HCT116 (cell line): ENCODE data around the gene SEMA6D. TPM values are rescaled to one million over a fixed set of nuclear protein-coding genes. Genes with fewer than 3 reads are reported as not detected.

Experiments used
- ATAC-seq: fragments of 200-7000 bp; cut with Tn5 transposase; 2 replicates; pipeline ENCODE4 v1.9.1; 2020; ENCODE audit warnings: mild to moderate bottlenecking, moderate library complexity
- BruUV-seq: library from RNA; stranded (reverse); fragments of 400-500 nt; replicated peaks from 2 replicates; lab custom pipeline; 2021; lab: Mats Ljungman, UMichigan
- CTCF ChIA-PET: fragments of 300-600 bp; sonication (Branson Sonifier 250); formaldehyde crosslinking; loops from one replicate; lab custom pipeline; 2021; ENCODE audit warnings: antibody characterized with exemption; lab: Charles Lee
- POLR2A ChIA-PET: fragments of 300-600, 350-600 bp; sonication (Branson Sonifier 250); formaldehyde crosslinking; loops from one replicate; lab custom pipeline; 2021; ENCODE audit warnings: antibody characterized with exemption; lab: Charles Lee
- RAD21 ChIA-PET, 2 experiments: fragments of 300-600 bp; sonication (Branson Sonifier 250); formaldehyde crosslinking; loops; one replicate each; lab custom pipeline; 2023; ENCODE audit warnings: low total read pairs in 2 of 2; ENCODE audit not compliant: uncharacterized antibody in 2 of 2, unreplicated experiment in 2 of 2, low non-redundant PET in 1 of 2; lab: Charles Lee
- DNase-seq: peaks from one replicate; pipeline ENCODE4 v3.0.0-alpha.2; 2010; ENCODE audit warnings: low read depth, low spot score
- H2AFZ ChIP-seq: fragments of 200-600 bp; shearing (Covaris generic), sonication (generic); 2 replicates; pipeline ENCODE4 v1.6.1; 2017; ENCODE audit warnings: low read depth, mixed run types, mixed read lengths, antibody characterized with exemption, low read length; ENCODE audit not compliant: poor library complexity, severe bottlenecking
- H3K27ac ChIP-seq: 2 replicates; pipeline ENCODE4 v1.5.1; 2012; ENCODE audit warnings: low read depth, low read length
- H3K27me3 ChIP-seq: fragments of 200-600 bp; sonication (generic); 2 replicates; pipeline ENCODE4 v1.6.1; 2016; ENCODE audit warnings: mixed run types, low read length, mixed read lengths; ENCODE audit not compliant: insufficient read depth
- H3K36me3 ChIP-seq, 2 experiments: fragments of 200-500 bp in 1 of 2; fragments of 200-600 bp in 1 of 2; sonication (Bioruptor generic) in 1 of 2; sonication (generic) in 1 of 2; 2 replicates each; pipeline versions ENCODE4 v1.5.1 to v1.6.1; 2014 to 2016; ENCODE audit warnings: low read length in 2 of 2, inconsistent platforms in 1 of 2, mixed read lengths in 1 of 2, mixed run types in 1 of 2; ENCODE audit not compliant: insufficient read depth in 2 of 2, control insufficient read depth in 1 of 2
- H3K4me1 ChIP-seq, 2 experiments: fragments of 200-600 bp in 1 of 2; sonication (generic) in 1 of 2; 2 replicates each; pipeline versions ENCODE4 v1.5.1 to v1.6.1; 2012 to 2017; ENCODE audit warnings: low read length in 2 of 2, inconsistent platforms in 1 of 2, mild to moderate bottlenecking in 1 of 2, mixed read lengths in 1 of 2, mixed run types in 1 of 2, moderate library complexity in 1 of 2; ENCODE audit not compliant: insufficient read depth in 2 of 2, control insufficient read depth in 1 of 2
- H3K4me2 ChIP-seq: fragments of 200-600 bp; sonication (generic); 2 replicates; pipeline ENCODE4 v1.6.1; 2017; ENCODE audit warnings: mixed run types, low read length, mixed read lengths
- H3K4me3 ChIP-seq, 2 experiments: fragments of 200-600 bp in 1 of 2; sonication (generic) in 1 of 2; replicated peaks in 1 of 2; 2 replicates each; pipeline ENCODE4 v1.5.1; 2011 to 2016; ENCODE audit warnings: low read length in 2 of 2, control low read depth in 1 of 2, low read depth in 1 of 2, mild to moderate bottlenecking in 1 of 2, mixed read lengths in 1 of 2, mixed run types in 1 of 2
- H3K79me2 ChIP-seq: fragments of 200-600 bp; sonication (generic); 2 replicates; pipeline ENCODE4 v1.6.1; 2017; ENCODE audit warnings: mild to moderate bottlenecking, mixed run types, low read length, moderate library complexity, mixed read lengths; ENCODE audit not compliant: insufficient read depth
- H3K9ac ChIP-seq: fragments of 200-600 bp; sonication (generic); 2 replicates; pipeline ENCODE4 v1.6.1; 2016; ENCODE audit warnings: low read length, mixed read lengths
- H3K9me2 ChIP-seq: fragments of 200-600 bp; sonication (generic), shearing (Covaris generic); 2 replicates; pipeline ENCODE4 v1.6.1; 2017; ENCODE audit warnings: mixed run types, mild to moderate bottlenecking, moderate library complexity; ENCODE audit not compliant: insufficient read depth
- H3K9me3 ChIP-seq, 2 experiments: fragments of 200-500 bp in 1 of 2; fragments of 200-600 bp in 1 of 2; sonication (Bioruptor generic) in 1 of 2; sonication (generic) in 1 of 2; 2 replicates each; pipeline ENCODE4 v1.6.1; 2014 to 2017; ENCODE audit warnings: low read length in 2 of 2, mixed read lengths in 2 of 2, inconsistent platforms in 1 of 2, low read depth in 1 of 2, mild to moderate bottlenecking in 1 of 2, mixed run types in 1 of 2, moderate library complexity in 1 of 2; ENCODE audit not compliant: control insufficient read depth in 1 of 2, insufficient read depth in 1 of 2
- H4K20me1 ChIP-seq: fragments of 200-600 bp; sonication (generic), shearing (Covaris generic); 2 replicates; pipeline ENCODE4 v1.6.1; 2017; ENCODE audit warnings: mixed run types, mild to moderate bottlenecking, moderate library complexity; ENCODE audit not compliant: insufficient read depth
- POLR2A ChIP-seq: IDR thresholded peaks from 2 replicates; pipeline ENCODE4 v1.7.0; 2011; ENCODE audit warnings: borderline replicate concordance; ENCODE audit not compliant: insufficient read depth, insufficient read length; ENCODE audit errors: extremely low read depth
- POLR2AphosphoS5 ChIP-seq: IDR thresholded peaks from 2 replicates; pipeline ENCODE4 v1.6.1; 2011; ENCODE audit warnings: mild to moderate bottlenecking, low read depth, low read length, moderate library complexity
- REST ChIP-seq: IDR thresholded peaks from 2 replicates; pipeline ENCODE4 v1.6.1; 2012; ENCODE audit warnings: low read depth
- SP1 ChIP-seq: IDR thresholded peaks from 2 replicates; pipeline ENCODE4 v1.6.1; 2012; ENCODE audit warnings: low read depth
- YY1 ChIP-seq: IDR thresholded peaks from 2 replicates; pipeline ENCODE4 v1.6.1; 2011; ENCODE audit warnings: low read length, low read depth, moderate library complexity, mild to moderate bottlenecking; ENCODE audit not compliant: insufficient replicate concordance; ENCODE audit errors: extremely low read depth
- ZFX ChIP-seq: fragments of 450-650 bp; IDR thresholded peaks from 2 replicates; pipeline ENCODE4 v1.6.1; 2017
- intact Hi-C: fragments of 100-400 bp; cut with micrococcal nuclease; formaldehyde crosslinking; loops from 2 replicates; pipeline ENCODE4 v1.10.0; 2022
- total RNA-seq: library from RNA; stranded (reverse); gene quantifications from one replicate; pipeline ENCODE4 v1.2.1, GENCODE V29; 2021; ENCODE audit not compliant: unreplicated experiment

Gene SEMA6D
- total RNA-seq, 1 experiment from 2014 or later = 0.02 TPM

- ChIA-PET CTCF (no interaction called here), POLR2A (no interaction called here), RAD21 (no interaction called here)
- Histone ChIP-seq H3K27me3 (no peaks in the 10 kb centered on the region), H3K4me3 (no peak overlapping the region), H3K9me2 (no peaks in the 10 kb centered on the region), H4K20me1 (no peaks in the 10 kb centered on the region), H3K9me3 (peaks cover 9 to 23% of the 10 kb centered on the region in 2 experiments; a peak in 2 of 4 replicates), H3K79me2 (no peaks in the 10 kb centered on the region), H3K4me2 (no peak overlapping the region), H3K27ac (no peak overlapping the region), H3K36me3 (no peaks in the 10 kb centered on the region), H3K9ac (no peak overlapping the region), H3K4me1 (no peaks in the 10 kb centered on the region), H2AFZ (no peak overlapping the region)
- no TSS peak for BruUV-seq
- ATAC-seq (no peak), DNase-seq (no peak)
- intact Hi-C loops = no loop called here
- TF ChIP-seq POLR2A (no peak), POLR2AphosphoS5 (no peak), ZFX (no peak), SP1 (no peak), REST (no peak), YY1 (no peak)
Observed at GRCh38 chr15:47822048-47822447, 104.7 kb downstream of the SEMA6D start.
